ENCODE measurements around the gene SPAG16.
"Not testable (repeated sequence)": the region's sequence is repeated elsewhere in the genome, so short reads cannot be mapped to it uniquely, and the experiment has no call there.

SPAG16 gene

DNA sequence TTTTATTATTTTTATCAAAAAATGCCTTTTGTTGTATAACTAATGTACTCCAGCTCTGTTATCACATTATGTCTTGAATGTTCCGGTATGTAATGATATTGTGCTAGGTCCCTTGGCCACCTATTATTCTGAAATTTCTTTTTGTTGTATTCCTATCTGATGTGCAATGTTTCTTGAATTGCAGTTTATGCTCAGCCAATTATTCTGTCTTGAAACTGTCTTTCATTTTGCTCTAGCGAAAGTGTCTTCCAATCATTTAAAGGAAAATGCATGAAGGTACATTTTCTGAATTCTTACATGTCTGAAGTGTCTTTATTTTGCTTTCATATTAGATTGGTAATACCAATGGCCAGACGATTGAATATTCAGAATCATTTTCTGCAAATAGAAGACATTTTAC lies 277.5 kb downstream of the SPAG16 start:
- DNase-seq, result no peak

DNA sequence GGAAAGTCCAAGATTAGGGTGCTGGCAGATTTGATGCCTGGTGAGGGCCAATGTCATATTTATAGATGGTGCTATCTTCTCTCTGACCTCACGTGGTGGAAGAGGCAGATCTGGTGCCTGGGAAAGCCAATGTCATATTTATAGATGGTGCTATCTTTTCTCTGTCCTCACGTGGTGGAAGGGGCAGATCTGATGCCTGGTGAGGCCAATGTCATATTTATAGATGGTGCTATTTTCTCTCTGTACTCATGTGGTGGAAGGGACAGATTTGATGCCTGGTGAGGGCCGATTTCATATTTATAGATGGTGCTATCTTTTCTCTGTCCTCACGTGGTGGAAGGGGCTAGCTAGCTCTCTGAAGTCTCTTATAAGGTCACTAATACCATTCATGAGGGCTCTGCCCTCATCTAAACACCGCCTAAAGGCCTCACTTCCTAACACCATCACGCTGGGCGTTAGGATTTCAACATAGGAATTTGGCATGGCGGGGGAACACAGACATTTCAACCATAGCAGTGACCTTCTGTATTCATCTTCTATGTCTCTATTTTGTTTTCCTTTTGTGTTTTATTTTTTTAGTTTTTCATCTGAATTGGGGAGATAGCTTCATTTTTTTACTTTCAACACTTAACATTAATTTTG lies 278.4 kb downstream of the SPAG16 start:
- DNase-seq, result no peak

- DNase-seq, result no peak
Observed at GRCh38 chr2:213566846-213567245, 282.6 kb downstream of the SPAG16 start.

DNA sequence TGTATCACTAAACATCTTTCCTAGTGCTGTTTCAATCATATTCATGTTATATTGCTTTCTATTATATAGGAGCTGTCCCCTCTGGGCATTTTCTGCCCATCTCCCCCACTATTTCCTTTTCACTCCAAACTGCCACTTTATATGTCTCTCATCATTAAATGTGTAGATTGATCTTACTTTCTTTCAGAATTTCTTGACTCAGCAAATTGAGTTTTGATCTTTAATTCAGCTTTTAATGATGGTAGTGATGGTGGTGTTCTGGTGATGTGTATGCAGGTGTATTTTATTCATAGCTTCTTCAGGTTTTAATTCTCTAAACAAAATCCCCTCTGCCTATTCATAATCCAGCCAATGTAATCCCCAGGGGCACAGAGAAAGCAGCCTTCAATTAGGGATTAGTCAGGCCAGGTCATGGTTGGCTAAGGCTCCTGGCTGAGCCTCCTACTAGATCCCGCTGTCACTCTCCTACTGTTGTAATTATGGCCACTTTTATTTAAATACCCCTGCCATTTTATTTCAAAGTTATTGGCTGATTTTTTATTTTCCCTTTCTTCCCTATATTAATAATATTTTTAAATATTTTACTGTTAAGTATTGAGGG lies 325.4 kb downstream of the SPAG16 start:
- DNase-seq, result no peak

DNA sequence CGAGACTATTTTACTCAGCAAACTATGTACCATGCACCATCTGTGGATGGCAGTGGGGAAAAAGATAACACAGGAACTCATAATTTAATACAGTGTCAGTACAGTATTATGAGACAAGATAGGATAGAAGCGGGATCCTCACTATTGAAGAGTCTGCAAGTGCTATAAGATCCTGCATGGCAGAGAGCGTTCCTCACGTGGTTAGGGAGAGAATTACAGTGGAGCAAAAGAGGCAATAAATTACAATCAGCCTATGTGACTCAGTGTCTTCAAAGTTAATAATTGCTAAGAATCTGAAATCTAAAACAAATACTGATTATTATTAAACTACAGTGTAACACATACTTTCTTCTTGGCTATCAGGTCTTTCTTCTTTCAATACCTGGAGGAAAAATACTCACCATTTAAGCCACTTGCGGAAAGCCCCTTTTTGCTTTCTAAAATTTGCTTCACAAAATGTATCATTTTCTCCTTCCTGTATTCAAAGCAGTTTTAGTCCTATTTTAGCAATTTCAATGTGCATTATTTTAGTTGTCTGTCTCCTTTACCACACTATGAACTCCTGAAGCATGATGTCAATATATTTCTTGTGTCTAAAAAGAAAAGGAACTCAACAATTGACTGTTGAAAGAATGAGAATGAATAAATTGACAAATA lies 342.9 kb downstream of the SPAG16 start:
- no peak for DNase-seq

DNA sequence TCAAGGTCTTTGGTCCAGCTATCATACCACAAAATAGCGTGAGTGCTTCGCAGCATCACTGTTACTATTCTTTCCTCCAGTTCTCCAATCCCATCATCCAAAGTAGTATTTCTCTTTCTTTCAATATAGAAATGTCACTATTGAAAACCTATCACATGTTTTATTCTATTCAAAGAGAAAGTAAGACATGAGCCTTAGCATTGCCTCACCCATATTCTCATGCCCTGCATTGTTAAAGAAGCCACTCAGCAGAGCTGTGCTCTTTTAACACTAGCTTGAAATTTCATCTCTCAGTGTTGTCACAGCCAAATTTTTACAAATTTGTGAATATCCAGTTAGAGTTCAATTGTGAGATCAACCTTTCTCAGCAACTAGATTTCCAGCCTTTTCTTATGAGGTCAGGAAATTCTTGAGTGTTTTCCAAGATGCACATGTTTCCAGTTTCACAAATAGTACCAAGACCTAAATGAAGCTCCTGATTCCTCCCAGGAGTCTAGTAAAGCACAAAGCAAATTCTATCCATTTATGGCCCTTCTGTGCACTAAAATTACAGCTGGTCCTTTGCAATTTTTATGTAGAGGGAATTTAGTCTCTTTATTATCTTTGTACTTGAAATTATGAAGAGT lies 343.7 kb downstream of the SPAG16 start:
- DNase-seq, result no peak

GRCh38 chr2:213640738-213641425 lies 356.6 kb downstream of the SPAG16 start:
- no peak for DNase-seq

DNA sequence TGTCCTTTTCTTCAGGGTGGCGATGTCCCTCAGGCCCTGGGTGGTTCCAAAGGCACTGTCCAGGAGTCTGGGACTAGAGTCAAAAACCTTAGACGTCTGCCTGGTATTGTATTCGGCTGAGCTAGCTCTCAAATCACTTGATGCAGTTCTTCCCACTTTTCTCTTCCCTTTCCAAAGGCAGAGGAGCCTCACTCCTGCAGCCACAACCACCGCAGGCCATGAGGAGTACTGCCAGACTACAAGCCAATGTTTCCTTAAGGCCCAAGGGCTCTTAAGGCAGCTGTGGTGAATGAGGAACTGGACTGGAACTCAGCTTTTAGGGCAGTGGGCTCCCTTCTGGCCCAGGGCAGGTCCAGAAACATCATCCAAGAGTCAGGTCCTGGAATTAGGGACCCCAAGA lies 360.7 kb downstream of the SPAG16 start:
- DNase-seq, result no peak

DNA sequence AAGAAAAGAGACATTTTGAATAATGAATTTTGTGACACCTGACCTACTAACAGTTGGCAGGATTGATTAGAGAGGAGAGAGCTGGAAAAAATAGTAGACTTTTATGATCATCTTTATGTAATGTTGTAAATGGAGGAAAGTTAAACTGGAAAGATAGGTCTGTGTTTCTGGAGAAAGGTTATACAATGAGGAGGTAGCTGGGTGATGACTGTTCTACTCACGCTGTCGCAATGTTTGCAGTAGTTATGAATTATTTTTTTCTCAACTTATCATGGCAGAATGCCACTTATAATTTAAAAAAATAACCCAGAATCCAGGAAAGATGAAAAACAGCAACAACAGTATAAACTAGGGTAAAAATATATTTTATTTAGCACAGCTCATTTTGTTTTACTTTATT lies 364.9 kb downstream of the SPAG16 start:
- no peak for DNase-seq

GRCh38 chr2:213664817-213665216 lies 380.6 kb downstream of the SPAG16 start:
- DNase-seq, result no peak

GRCh38 chr2:213669657-213670056 lies 385.4 kb downstream of the SPAG16 start:
- DNase-seq, result no peak

GRCh38 chr2:213678437-213679218 lies 394.4 kb downstream of the SPAG16 start:
- no peak for DNase-seq

DNA sequence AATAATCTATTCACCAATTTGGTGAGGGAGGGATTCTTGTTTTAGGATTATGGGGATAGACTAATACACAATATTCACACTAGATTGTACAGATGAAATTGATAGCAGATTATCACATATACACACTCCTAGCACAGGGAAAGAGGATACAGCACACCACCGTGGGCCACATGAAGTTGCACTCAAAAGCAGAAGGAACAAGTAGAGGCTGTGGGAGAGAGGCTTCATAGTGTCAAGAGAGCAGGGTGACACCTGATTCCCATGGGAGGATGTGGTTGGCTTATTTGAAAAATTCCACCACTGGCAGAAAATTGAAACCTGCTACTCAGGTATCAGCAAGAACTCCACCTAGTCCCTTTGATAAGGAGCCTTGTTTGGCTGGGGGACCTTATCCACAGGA lies 395.6 kb downstream of the SPAG16 start:
- DNase-seq, result no peak

- DNase-seq, result no peak
Observed at GRCh38 chr2:213682276-213682675, 398.0 kb downstream of the SPAG16 start.

GRCh38 chr2:213688133-213688532 lies 403.9 kb downstream of the SPAG16 start:
- DNase-seq, result no peak

- DNase-seq, result not testable (repeated sequence)
Observed at GRCh38 chr2:213688825-213689224, 404.6 kb downstream of the SPAG16 start.

DNA sequence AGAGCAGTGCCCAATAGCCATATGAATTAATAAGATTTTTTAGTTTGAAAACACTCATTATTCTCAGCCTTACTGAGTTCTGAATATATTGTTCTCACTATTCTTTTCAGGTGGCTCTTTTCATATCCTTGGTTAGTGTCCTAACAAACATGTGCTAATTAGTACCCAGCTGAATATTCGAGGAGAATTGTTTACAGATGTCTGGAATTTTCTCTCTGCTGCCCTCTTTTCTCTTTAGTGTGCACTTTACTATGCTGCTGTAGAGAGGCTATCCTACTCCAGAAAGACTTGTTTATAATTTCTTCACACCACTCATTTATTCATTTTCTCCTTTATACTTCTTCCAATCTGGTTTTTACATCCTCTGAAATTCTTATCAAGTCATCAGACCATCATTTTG lies 405.3 kb downstream of the SPAG16 start:
- no peak for DNase-seq

DNA sequence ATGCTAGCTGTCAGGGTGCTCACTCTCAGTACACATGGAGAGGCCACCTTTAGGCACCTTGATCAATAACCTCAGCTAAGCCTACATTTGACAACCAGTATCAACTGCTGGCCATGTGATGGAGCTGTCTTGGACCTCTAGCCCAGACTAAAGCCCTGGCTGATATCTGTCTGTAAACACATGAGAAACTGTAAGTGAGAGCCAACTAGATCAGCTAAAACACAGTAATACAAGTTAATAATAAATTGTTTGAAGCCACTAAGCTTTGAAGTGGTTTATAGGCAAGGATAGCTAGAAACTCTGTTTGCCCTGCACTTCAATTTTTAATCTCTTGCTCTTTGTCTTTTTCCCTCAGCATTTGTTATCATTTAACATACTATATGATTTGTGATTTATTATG lies 407.1 kb downstream of the SPAG16 start:
- DNase-seq, result no peak

DNA sequence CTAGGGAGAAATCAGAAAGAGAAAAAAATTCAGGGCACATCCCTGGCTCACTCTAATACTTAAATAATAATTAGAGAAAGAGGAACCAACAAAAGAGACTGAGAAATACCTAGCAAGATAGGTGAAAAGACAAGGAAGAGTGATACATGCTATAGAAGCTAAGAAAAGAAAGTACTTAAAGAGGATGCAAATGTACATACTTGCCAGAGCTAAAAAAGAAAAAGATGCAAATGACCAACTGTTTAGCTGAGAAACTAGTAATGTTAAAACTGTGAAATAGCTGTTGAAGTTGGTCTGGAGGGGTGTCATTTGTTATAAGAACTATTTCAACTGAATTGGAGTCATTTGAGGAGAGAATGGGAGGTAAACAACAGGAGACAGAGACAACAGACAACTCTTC lies 412.2 kb downstream of the SPAG16 start:
- DNase-seq, result no peak

- not testable (repeated sequence) for DNase-seq
Observed at GRCh38 chr2:213701365-213701764, 417.1 kb downstream of the SPAG16 start.

DNA sequence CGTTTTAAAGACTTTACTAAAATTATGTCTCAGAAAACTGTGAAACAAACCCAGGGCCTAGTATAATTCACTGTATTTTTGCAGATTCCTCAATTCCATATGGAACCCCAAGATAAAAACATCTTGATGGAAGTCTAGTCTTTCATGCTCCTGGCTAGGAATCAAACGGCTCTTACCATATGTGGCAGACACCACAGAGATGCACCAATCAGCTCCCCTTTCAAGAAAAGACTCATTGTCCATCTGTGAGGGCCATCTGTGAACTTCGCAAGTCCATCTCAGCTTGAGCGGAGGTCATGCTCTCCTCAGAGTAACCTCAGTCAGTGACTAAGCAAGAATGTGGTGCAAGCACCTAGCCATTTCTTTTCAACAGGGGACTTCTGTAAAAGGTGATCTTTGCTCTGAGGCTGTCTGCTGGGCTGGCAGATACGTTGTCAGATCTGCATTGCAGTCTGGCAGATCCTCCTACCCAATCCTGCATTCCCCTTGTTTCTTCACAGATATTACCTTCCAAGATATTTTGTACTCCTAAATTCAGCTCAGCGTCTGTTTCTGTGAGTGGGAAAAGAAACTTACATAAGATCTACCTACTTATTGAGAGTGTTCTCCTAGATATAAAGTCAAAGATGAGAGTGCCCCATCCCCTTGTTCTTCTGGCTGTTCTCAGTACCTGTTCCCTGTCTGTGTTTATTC lies 419.3 kb downstream of the SPAG16 start:
- DNase-seq, result no peak

DNA sequence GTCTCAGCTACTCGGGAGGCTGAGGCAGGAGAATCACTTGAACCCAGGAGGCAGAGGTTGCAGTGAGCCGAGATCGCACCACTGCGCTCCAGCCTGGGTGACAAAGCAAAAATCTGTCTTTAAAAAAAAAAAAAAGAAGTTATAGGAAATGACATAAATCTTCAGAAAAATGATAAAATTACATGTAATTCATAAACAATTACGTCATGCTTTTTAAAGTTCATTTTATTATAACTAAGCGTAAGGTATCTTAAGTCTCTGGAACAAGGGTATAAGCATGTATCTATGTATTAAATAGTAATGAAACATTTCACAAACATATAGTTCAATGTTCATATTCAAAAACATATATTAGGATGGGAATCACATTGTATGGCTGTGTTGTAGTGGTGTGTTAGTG lies 425.9 kb downstream of the SPAG16 start:
- DNase-seq, result no peak
